ENCODE results near the gene EML4. TPM values are rescaled to one million over a fixed set of nuclear protein-coding genes. Genes with fewer than 3 reads are reported as not detected.

The EML4 gene
- total RNA-seq, 1 donor from 2014 or later: 95.8 TPM

DNA sequence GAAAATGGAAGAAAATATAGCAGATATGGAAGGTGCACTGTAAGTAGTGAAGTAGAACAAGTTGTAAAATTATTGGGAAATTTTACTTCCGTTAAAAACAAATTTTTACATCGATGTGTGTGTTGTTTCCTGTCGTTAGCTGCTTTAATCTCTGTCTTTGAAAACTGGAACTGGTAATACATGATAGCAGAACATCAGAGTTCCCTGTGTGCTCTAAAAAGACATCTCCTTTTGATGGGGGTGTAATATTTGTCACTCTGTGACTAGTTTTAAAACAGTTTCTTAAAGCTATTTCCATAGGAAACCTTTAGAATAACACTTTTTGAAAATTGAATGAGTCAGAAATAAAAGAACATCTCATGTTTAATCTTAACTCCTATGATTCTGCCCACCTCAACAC, 148.3 kb downstream of the EML4 start:
- H3K27ac Mint-ChIP-seq: no peak overlapping the region
- intact Hi-C loops (cut with micrococcal nuclease): loop anchor here (5.0 kb wide), 1 partner anchor 35 kb away; no protein-coding TSS in a partner anchor
- ATAC-seq (ENCODE audit: low read depth): no peak

DNA sequence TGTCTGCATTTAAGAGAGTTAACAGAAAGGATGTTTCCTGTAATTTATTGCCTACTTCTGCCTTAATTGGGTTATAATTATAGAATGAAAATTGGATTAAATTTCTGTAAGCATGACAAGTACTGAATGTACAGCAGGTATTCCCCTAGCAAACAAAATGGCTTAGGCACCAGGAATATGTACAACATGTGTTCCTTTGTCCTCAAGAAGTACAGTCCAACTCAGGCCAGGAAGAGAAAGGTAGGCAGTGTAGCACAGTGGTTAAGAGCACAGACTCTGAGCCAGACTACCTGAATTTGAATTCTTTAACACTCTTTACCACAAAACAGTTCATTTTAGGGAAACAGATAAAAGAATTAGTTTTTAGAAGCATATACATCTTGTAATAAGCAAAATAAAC, 148.8 kb downstream of the EML4 start:
- Mint-ChIP-seq H3K36me3 (ENCODE audit: low read depth) (peaks cover 73% of the 10 kb centered on the region), H3K27ac (no peak overlapping the region)
- CTCF ChIA-PET: no interaction called here

More for the DNA sequence above, 148.3 kb downstream of the EML4 start:
- Mint-ChIP-seq H3K4me3 (no peak overlapping the region), H3K4me1 (no peaks in the 10 kb centered on the region), H3K36me3 (ENCODE audit: low read depth) (peaks cover 69% of the 10 kb centered on the region), H3K9me3 (no peaks in the 10 kb centered on the region), H3K27me3 (no peaks in the 10 kb centered on the region)
- ChIA-PET CTCF (no interaction called here), POLR2A (no interaction called here)
- TF ChIP-seq, protein P1, sequence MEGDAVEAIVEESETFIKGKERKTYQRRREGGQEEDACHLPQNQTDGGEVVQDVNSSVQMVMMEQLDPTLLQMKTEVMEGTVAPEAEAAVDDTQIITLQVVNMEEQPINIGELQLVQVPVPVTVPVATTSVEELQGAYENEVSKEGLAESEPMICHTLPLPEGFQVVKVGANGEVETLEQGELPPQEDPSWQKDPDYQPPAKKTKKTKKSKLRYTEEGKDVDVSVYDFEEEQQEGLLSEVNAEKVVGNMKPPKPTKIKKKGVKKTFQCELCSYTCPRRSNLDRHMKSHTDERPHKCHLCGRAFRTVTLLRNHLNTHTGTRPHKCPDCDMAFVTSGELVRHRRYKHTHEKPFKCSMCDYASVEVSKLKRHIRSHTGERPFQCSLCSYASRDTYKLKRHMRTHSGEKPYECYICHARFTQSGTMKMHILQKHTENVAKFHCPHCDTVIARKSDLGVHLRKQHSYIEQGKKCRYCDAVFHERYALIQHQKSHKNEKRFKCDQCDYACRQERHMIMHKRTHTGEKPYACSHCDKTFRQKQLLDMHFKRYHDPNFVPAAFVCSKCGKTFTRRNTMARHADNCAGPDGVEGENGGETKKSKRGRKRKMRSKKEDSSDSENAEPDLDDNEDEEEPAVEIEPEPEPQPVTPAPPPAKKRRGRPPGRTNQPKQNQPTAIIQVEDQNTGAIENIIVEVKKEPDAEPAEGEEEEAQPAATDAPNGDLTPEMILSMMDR (IDR thresholded peaks at IDR 0.05): no peak
- DNase-seq: no peak

DNA sequence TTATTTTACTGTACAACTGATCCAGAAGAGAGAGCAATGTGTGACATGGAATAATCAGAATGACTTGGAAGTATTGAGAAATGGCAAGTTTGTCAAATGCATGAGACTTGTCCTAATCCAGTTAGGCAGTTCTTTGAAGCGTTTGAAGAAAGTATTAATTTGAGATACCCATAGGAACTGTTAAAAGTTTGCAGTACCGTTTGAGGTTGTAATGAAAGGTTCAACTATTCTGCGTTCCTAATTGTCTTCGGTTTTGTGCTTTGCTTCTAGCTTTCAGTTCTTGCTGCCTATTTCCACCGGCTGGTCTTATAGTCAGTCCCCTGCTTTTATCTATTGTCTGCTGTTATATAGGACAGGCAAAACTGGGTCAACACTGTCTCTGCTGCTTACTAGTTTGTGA, 150.1 kb downstream of the EML4 start:
- Mint-ChIP-seq H3K27ac (no peak overlapping the region), H3K36me3 (ENCODE audit: low read depth) (peaks cover 77% of the 10 kb centered on the region), H3K4me3 (no peak overlapping the region), H3K27me3 (no peaks in the 10 kb centered on the region), H3K4me1 (no peaks in the 10 kb centered on the region), H3K9me3 (no peaks in the 10 kb centered on the region)
- ATAC-seq (ENCODE audit: low read depth) (no peak), DNase-seq (no peak)
- CTCF ChIA-PET: no interaction called here
- TF ChIP-seq, protein P1 (IDR thresholded peaks at IDR 0.05): no peak
- POLR2A ChIA-PET: no interaction called here
- intact Hi-C loops (cut with micrococcal nuclease): loop anchor here (5.0 kb wide), 1 partner anchor 37 kb away; no protein-coding TSS in a partner anchor

More for the DNA sequence above, 148.8 kb downstream of the EML4 start:
- ATAC-seq (ENCODE audit: low read depth) (no peak), DNase-seq (no peak)
- POLR2A ChIA-PET: no interaction called here
- Mint-ChIP-seq H3K4me3 (no peak overlapping the region), H3K27me3 (no peaks in the 10 kb centered on the region), H3K4me1 (no peaks in the 10 kb centered on the region), H3K9me3 (no peaks in the 10 kb centered on the region)
- intact Hi-C loops (cut with micrococcal nuclease): loop anchor here (5.0 kb wide), 1 partner anchor 36 kb away; no protein-coding TSS in a partner anchor
- TF ChIP-seq, protein P1 (IDR thresholded peaks at IDR 0.05): no peak

DNA sequence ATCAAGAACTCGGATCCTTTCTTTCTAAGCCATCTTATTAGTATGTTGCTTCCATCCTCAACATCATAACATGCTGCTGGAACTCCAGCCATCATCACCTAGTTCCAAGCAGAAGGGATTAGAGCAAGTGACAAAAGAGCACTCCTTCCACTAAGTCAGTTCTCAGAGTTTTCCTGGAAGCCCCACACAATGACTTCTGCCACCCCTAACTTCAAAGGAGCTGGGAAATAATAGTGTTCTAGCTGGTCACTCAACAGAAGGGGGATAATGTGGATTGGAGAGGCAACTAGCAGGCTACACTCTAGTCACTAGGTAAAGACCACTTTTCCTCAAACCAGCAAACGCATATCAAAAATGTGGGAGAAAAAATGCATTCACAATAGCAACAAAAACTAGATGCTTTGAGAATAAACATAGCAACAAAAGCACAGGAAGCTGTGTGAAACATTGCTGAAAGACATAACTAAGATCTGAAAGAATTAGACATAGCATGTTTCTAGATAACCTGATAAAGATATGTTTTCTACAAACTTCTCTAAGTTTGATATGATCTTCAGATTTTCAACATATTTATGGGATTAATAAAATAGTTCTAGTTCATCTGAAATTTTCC, 152.4 kb downstream of the EML4 start:
- Mint-ChIP-seq H3K4me1 (no peaks in the 10 kb centered on the region), H3K27ac (no peak overlapping the region), H3K27me3 (no peaks in the 10 kb centered on the region), H3K4me3 (no peak overlapping the region), H3K36me3 (ENCODE audit: low read depth) (peaks cover 71% of the 10 kb centered on the region), H3K9me3 (no peaks in the 10 kb centered on the region)
- TF ChIP-seq, protein P1 (IDR thresholded peaks at IDR 0.05): no peak
- POLR2A ChIA-PET: no interaction called here
- no peak for DNase-seq
- intact Hi-C loops (cut with micrococcal nuclease): no loop called here
- CTCF ChIA-PET: no interaction called here
- no peak for ATAC-seq (ENCODE audit: low read depth)

DNA sequence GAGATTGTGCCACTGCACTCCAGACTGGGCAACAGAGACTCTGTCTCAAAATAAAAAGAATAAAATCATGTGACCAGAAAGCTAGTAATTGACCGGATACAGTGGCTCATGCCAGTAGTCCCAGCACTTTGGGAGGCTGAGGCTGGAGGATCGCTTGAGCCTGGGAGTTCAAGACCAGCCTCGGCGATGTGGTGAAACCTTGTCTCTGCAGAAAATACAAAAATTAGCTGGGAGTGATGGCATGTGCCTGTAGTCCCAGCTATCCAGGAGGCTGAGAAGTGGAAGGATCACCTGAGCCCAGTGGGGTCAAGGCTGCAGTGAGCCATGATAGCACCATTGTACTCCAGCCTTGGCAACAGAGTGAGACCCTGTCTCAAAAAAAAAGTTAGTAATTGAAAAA, 155.1 kb downstream of the EML4 start:
- ATAC-seq (ENCODE audit: low read depth): no peak
- POLR2A ChIA-PET: interaction anchor here (0.6 kb wide), 1 partner anchor 27 kb away, joined by 3 read pairs; no protein-coding TSS in a partner anchor
- Mint-ChIP-seq H3K27ac (no peak overlapping the region), H3K4me3 (no peak overlapping the region), H3K36me3 (ENCODE audit: low read depth) (peaks cover 68% of the 10 kb centered on the region), H3K9me3 (no peaks in the 10 kb centered on the region), H3K4me1 (no peaks in the 10 kb centered on the region), H3K27me3 (no peaks in the 10 kb centered on the region)
- DNase-seq: no peak
- intact Hi-C loops (cut with micrococcal nuclease): no loop called here
- CTCF ChIA-PET: no interaction called here
- TF ChIP-seq, protein P1 (IDR thresholded peaks at IDR 0.05): no peak

Measured in activated B cell treated with CpG ODN at 0.5 μM for 24 hours (primary cell).